HepG2 (cell line): Measurements from ENCODE around the gene DYNC2I2. TPM values are rescaled to one million over a fixed set of nuclear protein-coding genes. Genes with fewer than 3 reads are reported as not detected.

Source experiments
- ARID2 ChIP-seq: sonication (generic); formaldehyde crosslinking; IDR thresholded peaks from 2 replicates; pipeline ENCODE4 v1.8.1; 2022; ENCODE audit warnings: mild to moderate bottlenecking, missing genetic modification reagents, borderline replicate concordance
- ATF1 ChIP-seq: IDR thresholded peaks from 2 replicates; pipeline ENCODE4 v1.6.1; 2016; ENCODE audit warnings: mild to moderate bottlenecking, control low read depth
- CBX5 ChIP-seq: sonication (generic); formaldehyde crosslinking; IDR thresholded peaks from 2 replicates; pipeline ENCODE4 v1.4.0; 2020; ENCODE audit warnings: missing genetic modification reagents, borderline replicate concordance
- CCDC6 ChIP-seq: sonication (generic); formaldehyde crosslinking; IDR thresholded peaks from 2 replicates; pipeline ENCODE4 v1.8.1; 2022; ENCODE audit warnings: mild to moderate bottlenecking, missing genetic modification reagents, moderate library complexity
- DNMT1 ChIP-seq: sonication (generic); formaldehyde crosslinking; IDR thresholded peaks from 2 replicates; pipeline ENCODE4 v1.5.1; 2020; ENCODE audit warnings: mild to moderate bottlenecking, missing genetic modification reagents
- DPF2 ChIP-seq: sonication (generic); formaldehyde crosslinking; IDR thresholded peaks from 2 replicates; pipeline ENCODE4 v1.4.0; 2020; ENCODE audit warnings: mild to moderate bottlenecking, low read depth, missing genetic modification reagents, borderline replicate concordance
- FOXC1 ChIP-seq: sonication (generic); formaldehyde crosslinking; IDR thresholded peaks from 2 replicates; pipeline ENCODE4 v1.8.0; 2022; ENCODE audit warnings: mild to moderate bottlenecking, missing genetic modification reagents, borderline replicate concordance
- GTF2F1 ChIP-seq: fragments of 150-350 bp; IDR thresholded peaks from 2 replicates; pipeline ENCODE4 v1.6.1; 2014; ENCODE audit warnings: low read length
- NR3C1 ChIP-seq: sonication (generic); formaldehyde crosslinking; IDR thresholded peaks from 2 replicates; pipeline ENCODE4 v1.4.0; 2020; ENCODE audit warnings: missing genetic modification reagents
- REL ChIP-seq: sonication (generic); formaldehyde crosslinking; conservative IDR thresholded peaks from 2 replicates; pipeline ENCODE4 v1.8.0; 2022; ENCODE audit warnings: mild to moderate bottlenecking, missing genetic modification reagents, moderate library complexity
- REXO4 ChIP-seq: sonication (generic); formaldehyde crosslinking; IDR thresholded peaks from 2 replicates; pipeline ENCODE4 v1.8.0; 2022; ENCODE audit warnings: missing genetic modification reagents, mild to moderate bottlenecking, borderline replicate concordance
- RXRA ChIP-seq: sonication (generic); formaldehyde crosslinking; IDR thresholded peaks from 2 replicates; pipeline ENCODE4 v1.5.1; 2020; ENCODE audit warnings: missing genetic modification reagents
- XBP1 ChIP-seq: sonication (generic); formaldehyde crosslinking; IDR thresholded peaks from 2 replicates; pipeline ENCODE4 v1.5.0; 2020; ENCODE audit warnings: missing genetic modification reagents
- ZBTB8A ChIP-seq: sonication (generic); formaldehyde crosslinking; IDR thresholded peaks from 2 replicates; pipeline ENCODE4 v1.4.0; 2020; ENCODE audit warnings: mild to moderate bottlenecking, low read depth, missing genetic modification reagents, borderline replicate concordance
- ZFP36 ChIP-seq: fragments of 150-350 bp; IDR thresholded peaks from 2 replicates; pipeline ENCODE4 v1.6.1; 2018; ENCODE audit warnings: borderline replicate concordance, low read length, low read depth; ENCODE audit not compliant: partially characterized antibody
- ZNF24 ChIP-seq: fragments of 450-650 bp; IDR thresholded peaks from 2 replicates; pipeline ENCODE4 v1.6.1; 2017; ENCODE audit warnings: antibody characterized with exemption, mild to moderate bottlenecking
- ZNF841 ChIP-seq: sonication (generic); formaldehyde crosslinking; IDR thresholded peaks from 2 replicates; pipeline ENCODE4 v1.8.1; 2023; ENCODE audit warnings: missing genetic modification reagents, borderline replicate concordance
- ZNF878 ChIP-seq: sonication (generic); formaldehyde crosslinking; IDR thresholded peaks from 2 replicates; pipeline ENCODE4 v1.8.1; 2023; ENCODE audit warnings: mild to moderate bottlenecking, missing genetic modification reagents, moderate library complexity
- polyA plus RNA-seq, 8 experiments: library from polyadenylated mRNA; depleted of rRNA in 3 of 8; stranded (reverse) in 7 of 8; unstranded in 1 of 8; fragments of >200 nt; fragmentation: Illumina TruSeq in 4 of 8; extraction: Trizol in 4 of 8; gene quantifications; 2 replicates each; pipeline versions ENCODE4 v1.2.1 to v1.2.3, GENCODE V29; 2011 to 2016; ENCODE audit warnings: low read depth in 4 of 8, missing spikeins in 1 of 8, mixed read lengths in 1 of 8; ENCODE audit not compliant: insufficient read depth in 1 of 8
- total RNA-seq, 5 experiments: library from RNA; depleted of rRNA; stranded (reverse); fragments of >200 nt; fragmentation: Illumina TruSeq; extraction: Trizol; gene quantifications; 2 replicates each; pipeline ENCODE4 v1.2.3, GENCODE V29; 2016; ENCODE audit warnings: low read depth in 1 of 5
- TF ChIP-seq, protein P1 (sequence below): sonication (generic); formaldehyde crosslinking; IDR thresholded peaks from 2 replicates; pipeline ENCODE4 v1.9.0; 2022; ENCODE audit warnings: missing genetic modification reagents, mild to moderate bottlenecking, borderline replicate concordance
- TF ChIP-seq, protein P2 (sequence below): sonication (generic); formaldehyde crosslinking; IDR thresholded peaks from 2 replicates; pipeline ENCODE4 v1.4.0; 2020; ENCODE audit warnings: missing genetic modification reagents
- TF ChIP-seq, protein P3 (sequence below): sonication (generic); formaldehyde crosslinking; IDR thresholded peaks from 2 replicates; pipeline ENCODE4 v1.4.0; 2020; ENCODE audit warnings: missing genetic modification reagents
- TF ChIP-seq, protein P4 (sequence below): sonication (generic); formaldehyde crosslinking; IDR thresholded peaks from 2 replicates; pipeline ENCODE4 v1.5.0; 2020; ENCODE audit warnings: mild to moderate bottlenecking, missing genetic modification reagents

The DYNC2I2 gene
- total and polyA plus RNA-seq, 2 of the 13 experiments (the other 11 are each of a cell fraction or from before 2014, with no cell fraction given), result 13.7 to 40.2 TPM

DNA sequence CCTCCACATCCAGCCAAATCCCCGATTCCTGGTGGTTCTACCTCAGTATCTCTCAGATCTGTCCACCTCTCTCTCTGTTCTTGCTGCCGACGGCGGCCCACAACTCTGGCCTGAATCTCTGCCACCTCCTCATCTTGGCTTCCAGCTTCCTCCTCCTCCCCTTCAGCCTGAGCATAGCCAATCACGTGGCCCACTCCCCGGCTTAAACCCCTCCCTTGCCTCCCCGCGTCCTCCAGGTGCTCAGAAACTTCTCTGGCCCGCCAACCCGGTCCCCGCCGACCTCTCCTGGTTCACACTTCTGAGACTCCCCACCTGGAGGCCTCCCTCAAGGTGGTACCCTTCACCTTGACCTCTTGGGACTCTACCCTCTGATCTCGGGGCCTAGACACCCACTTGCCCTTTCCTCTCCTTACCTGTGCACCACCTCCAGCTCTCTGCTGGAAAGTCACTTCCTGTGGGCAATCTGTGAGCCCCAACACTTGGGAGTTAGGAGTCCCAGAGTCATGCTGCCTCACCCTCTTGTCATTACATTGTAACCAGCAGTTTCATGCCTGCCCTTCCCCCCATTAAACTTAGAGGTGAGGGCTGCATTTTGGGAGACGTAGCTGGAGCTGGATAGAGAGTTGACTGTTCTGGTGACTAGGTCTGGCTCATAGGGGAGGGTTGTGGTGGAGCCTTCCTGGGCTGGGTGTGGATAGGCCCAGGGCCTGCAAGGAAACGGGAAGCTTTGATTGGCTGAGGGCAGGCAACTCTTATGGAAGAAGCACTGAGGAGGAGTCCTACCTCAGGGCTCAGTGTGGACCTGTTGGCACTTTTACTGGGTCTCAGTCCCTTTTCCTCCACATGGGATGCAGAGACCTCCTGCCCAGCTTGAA lies 27.9 kb upstream of the DYNC2I2 start (continued):
- TF ChIP-seq XBP1, result no peak
- TF ChIP-seq RXRA (CRISPR knock-in tag), result no peak
- TF ChIP-seq NR3C1 (CRISPR knock-in tag), result no peak
- no peak for TF ChIP-seq ZBTB8A (CRISPR knock-in tag)
- TF ChIP-seq ZNF24, result no peak
- no peak for TF ChIP-seq ZFP36
- no peak for TF ChIP-seq REL (CRISPR knock-in tag)
- TF ChIP-seq, protein P1, sequence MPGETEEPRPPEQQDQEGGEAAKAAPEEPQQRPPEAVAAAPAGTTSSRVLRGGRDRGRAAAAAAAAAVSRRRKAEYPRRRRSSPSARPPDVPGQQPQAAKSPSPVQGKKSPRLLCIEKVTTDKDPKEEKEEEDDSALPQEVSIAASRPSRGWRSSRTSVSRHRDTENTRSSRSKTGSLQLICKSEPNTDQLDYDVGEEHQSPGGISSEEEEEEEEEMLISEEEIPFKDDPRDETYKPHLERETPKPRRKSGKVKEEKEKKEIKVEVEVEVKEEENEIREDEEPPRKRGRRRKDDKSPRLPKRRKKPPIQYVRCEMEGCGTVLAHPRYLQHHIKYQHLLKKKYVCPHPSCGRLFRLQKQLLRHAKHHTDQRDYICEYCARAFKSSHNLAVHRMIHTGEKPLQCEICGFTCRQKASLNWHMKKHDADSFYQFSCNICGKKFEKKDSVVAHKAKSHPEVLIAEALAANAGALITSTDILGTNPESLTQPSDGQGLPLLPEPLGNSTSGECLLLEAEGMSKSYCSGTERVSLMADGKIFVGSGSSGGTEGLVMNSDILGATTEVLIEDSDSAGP (CRISPR knock-in tag), result peak; percentile 41; the same call in 1 of the 2 replicates
- TF ChIP-seq REXO4 (CRISPR knock-in tag), result no peak
- TF ChIP-seq DPF2 (CRISPR knock-in tag), result no peak; the same call in 1 of the 2 replicates
- no peak for TF ChIP-seq CBX5
- TF ChIP-seq DNMT1 (CRISPR knock-in tag), result no peak
- TF ChIP-seq, protein P2, sequence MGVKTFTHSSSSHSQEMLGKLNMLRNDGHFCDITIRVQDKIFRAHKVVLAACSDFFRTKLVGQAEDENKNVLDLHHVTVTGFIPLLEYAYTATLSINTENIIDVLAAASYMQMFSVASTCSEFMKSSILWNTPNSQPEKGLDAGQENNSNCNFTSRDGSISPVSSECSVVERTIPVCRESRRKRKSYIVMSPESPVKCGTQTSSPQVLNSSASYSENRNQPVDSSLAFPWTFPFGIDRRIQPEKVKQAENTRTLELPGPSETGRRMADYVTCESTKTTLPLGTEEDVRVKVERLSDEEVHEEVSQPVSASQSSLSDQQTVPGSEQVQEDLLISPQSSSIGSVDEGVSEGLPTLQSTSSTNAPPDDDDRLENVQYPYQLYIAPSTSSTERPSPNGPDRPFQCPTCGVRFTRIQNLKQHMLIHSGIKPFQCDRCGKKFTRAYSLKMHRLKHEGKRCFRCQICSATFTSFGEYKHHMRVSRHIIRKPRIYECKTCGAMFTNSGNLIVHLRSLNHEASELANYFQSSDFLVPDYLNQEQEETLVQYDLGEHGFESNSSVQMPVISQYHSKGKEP (CRISPR knock-in tag), result no peak
- no peak for TF ChIP-seq ATF1 (CRISPR knock-in tag)
- TF ChIP-seq, protein P3, sequence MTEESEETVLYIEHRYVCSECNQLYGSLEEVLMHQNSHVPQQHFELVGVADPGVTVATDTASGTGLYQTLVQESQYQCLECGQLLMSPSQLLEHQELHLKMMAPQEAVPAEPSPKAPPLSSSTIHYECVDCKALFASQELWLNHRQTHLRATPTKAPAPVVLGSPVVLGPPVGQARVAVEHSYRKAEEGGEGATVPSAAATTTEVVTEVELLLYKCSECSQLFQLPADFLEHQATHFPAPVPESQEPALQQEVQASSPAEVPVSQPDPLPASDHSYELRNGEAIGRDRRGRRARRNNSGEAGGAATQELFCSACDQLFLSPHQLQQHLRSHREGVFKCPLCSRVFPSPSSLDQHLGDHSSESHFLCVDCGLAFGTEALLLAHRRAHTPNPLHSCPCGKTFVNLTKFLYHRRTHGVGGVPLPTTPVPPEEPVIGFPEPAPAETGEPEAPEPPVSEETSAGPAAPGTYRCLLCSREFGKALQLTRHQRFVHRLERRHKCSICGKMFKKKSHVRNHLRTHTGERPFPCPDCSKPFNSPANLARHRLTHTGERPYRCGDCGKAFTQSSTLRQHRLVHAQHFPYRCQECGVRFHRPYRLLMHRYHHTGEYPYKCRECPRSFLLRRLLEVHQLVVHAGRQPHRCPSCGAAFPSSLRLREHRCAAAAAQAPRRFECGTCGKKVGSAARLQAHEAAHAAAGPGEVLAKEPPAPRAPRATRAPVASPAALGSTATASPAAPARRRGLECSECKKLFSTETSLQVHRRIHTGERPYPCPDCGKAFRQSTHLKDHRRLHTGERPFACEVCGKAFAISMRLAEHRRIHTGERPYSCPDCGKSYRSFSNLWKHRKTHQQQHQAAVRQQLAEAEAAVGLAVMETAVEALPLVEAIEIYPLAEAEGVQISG (CRISPR knock-in tag), result no peak
- no peak for TF ChIP-seq ZNF841 (CRISPR knock-in tag)
- TF ChIP-seq, protein P4, sequence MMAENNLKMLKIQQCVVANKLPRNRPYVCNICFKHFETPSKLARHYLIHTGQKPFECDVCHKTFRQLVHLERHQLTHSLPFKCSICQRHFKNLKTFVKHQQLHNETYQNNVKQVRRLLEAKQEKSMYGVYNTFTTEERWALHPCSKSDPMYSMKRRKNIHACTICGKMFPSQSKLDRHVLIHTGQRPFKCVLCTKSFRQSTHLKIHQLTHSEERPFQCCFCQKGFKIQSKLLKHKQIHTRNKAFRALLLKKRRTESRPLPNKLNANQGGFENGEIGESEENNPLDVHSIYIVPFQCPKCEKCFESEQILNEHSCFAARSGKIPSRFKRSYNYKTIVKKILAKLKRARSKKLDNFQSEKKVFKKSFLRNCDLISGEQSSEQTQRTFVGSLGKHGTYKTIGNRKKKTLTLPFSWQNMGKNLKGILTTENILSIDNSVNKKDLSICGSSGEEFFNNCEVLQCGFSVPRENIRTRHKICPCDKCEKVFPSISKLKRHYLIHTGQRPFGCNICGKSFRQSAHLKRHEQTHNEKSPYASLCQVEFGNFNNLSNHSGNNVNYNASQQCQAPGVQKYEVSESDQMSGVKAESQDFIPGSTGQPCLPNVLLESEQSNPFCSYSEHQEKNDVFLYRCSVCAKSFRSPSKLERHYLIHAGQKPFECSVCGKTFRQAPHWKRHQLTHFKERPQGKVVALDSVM, result no peak; the same call in 1 of the 2 replicates
- TF ChIP-seq GTF2F1, result no peak
- peak; percentile 52; the same call in 1 of the 2 replicates for TF ChIP-seq ZNF878 (CRISPR knock-in tag)
- TF ChIP-seq CCDC6, result peak; percentile 83; the same call in 1 of the 2 replicates
- TF ChIP-seq FOXC1 (CRISPR knock-in tag), result no peak
- TF ChIP-seq ARID2 (CRISPR knock-in tag), result no peak
